Measurements from ENCODE around the gene FAM50B.
A peak's percentile ranks its signal among the peaks of the same experiment; 100 is the strongest.

Gene FAM50B

DNA sequence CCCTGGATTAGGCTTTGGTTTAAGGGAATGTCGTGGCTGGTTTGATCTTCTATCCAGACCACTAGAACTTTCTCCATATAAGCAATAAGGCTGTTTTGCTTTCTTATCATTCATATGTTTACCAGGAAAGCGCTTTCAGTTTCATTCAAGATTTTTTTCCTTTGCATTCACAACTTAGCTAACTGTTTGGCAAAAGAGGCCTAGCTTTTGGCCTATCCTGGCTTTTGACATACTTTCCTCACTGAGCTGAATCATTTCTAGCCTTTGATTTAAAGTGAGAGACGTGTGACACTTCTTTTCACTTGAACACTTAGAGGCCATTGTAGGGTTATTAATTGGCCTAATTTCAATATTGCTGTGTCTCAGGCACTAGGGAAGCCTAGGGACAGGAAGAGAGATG is 1.7 kb upstream of the FAM50B start:
- TF ChIP-seq, protein P1, sequence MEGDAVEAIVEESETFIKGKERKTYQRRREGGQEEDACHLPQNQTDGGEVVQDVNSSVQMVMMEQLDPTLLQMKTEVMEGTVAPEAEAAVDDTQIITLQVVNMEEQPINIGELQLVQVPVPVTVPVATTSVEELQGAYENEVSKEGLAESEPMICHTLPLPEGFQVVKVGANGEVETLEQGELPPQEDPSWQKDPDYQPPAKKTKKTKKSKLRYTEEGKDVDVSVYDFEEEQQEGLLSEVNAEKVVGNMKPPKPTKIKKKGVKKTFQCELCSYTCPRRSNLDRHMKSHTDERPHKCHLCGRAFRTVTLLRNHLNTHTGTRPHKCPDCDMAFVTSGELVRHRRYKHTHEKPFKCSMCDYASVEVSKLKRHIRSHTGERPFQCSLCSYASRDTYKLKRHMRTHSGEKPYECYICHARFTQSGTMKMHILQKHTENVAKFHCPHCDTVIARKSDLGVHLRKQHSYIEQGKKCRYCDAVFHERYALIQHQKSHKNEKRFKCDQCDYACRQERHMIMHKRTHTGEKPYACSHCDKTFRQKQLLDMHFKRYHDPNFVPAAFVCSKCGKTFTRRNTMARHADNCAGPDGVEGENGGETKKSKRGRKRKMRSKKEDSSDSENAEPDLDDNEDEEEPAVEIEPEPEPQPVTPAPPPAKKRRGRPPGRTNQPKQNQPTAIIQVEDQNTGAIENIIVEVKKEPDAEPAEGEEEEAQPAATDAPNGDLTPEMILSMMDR (IDR thresholded peaks at IDR 0.05; ENCODE audit: borderline replicate concordance, control extremely low read depth, extremely low read depth, insufficient read depth, missing control alignments), result no peak
- in situ Hi-C loops (cut with MboI; ENCODE audit: low sequenced_read_pairs, unreplicated experiment), result no loop called here
- DNase-seq (ENCODE audit: low spot score), result no peak

DNA sequence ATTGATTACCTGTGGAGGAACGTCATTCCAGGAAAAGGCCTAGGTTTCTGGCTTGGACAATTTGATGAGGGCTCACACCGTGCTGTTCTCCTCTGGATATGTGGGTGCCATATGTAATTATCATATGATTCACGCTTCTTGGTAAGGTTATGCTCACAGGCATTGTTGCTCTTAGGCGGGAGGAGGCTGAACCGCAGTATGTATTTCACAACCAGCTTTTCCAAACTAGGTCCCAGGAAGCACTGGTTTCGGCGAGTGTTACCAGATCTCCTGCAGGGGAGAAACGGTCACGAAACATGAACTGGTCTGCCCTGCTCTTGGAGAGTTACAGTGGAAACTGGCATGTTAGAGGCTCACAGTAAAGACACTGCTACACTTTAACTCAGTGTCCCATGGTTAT is 793 bp upstream of the FAM50B start:
- TF ChIP-seq, protein P1 (IDR thresholded peaks at IDR 0.05; ENCODE audit: borderline replicate concordance, control extremely low read depth, extremely low read depth, insufficient read depth, missing control alignments), result no peak
- DNase-seq (ENCODE audit: low spot score), result no peak
- in situ Hi-C loops (cut with MboI; ENCODE audit: low sequenced_read_pairs, unreplicated experiment), result no loop called here

DNA sequence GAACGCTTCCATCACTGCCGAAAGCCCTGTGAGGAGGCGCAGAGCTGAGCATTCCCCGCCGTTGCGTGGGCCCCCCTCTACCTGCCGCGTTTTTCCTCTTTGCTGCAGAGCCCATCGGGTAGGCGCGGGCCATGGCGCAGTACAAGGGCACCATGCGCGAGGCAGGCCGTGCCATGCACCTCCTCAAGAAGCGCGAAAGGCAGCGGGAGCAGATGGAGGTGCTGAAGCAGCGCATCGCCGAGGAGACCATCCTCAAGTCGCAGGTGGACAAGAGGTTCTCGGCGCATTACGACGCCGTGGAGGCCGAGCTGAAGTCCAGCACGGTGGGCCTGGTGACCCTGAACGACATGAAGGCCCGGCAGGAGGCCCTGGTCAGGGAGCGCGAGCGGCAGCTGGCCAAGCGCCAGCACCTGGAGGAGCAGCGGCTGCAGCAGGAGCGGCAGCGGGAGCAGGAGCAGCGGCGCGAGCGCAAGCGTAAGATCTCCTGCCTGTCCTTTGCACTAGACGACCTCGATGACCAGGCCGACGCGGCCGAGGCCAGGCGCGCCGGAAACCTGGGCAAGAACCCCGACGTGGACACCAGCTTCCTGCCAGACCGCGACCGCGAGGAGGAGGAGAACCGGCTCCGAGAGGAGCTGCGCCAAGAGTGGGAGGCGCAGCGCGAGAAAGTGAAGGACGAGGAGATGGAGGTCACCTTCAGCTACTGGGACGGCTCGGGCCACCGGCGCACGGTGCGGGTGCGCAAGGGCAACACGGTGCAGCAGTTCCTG is 693 bp downstream of the FAM50B start:
- in situ Hi-C loops (cut with MboI; ENCODE audit: low sequenced_read_pairs, unreplicated experiment), result no loop called here
- DNase-seq (ENCODE audit: low spot score), result peak; percentile 35
- TF ChIP-seq, protein P1 (IDR thresholded peaks at IDR 0.05; ENCODE audit: borderline replicate concordance, control extremely low read depth, extremely low read depth, insufficient read depth, missing control alignments), result no peak

DNA sequence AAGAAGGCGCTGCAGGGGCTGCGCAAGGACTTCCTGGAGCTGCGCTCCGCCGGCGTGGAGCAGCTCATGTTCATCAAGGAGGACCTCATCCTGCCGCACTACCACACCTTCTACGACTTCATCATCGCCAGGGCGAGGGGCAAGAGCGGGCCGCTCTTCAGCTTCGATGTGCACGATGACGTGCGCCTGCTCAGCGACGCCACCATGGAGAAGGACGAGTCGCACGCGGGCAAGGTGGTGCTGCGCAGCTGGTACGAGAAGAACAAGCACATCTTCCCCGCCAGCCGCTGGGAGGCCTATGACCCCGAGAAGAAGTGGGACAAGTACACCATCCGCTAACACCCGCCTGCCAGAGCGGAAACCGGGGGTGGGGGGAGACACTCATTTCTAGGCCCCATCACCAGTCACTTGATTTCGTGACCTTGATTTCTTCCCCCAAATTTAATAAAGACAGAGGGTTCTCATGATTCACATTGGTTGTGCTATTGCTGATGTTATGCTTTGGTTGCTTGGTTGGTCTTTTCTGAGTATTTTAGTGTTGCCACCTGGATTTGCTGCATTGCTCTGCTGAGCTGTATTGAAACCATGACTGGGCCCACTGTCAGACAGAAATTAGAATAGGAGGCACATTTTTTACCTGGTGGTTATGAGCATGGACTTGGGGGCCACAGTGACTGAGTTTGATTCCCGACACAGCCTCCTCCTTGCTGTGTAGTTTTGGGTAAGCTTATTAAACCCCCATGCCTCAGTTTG is 1.5 kb downstream of the FAM50B start:
- in situ Hi-C loops (cut with MboI; ENCODE audit: low sequenced_read_pairs, unreplicated experiment), result no loop called here
- TF ChIP-seq, protein P1 (IDR thresholded peaks at IDR 0.05; ENCODE audit: borderline replicate concordance, control extremely low read depth, extremely low read depth, insufficient read depth, missing control alignments), result no peak

DNA sequence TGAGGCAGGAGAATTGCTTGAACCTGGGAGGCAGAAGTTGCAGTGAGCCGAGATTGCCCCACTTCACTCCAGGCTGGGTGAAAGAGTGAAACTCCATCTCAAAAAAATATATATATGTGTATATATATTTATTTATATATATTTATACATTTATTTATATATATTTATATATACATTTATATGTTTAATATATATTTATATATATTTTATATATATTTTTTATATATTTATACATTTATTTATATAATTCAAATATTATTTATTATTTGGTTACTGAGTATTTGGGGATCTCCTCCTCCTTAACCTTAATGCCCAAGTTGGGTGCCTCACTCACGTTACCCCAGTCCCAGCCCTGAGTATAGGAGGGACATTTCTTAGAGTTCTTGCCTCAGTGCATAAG is 2.7 kb downstream of the FAM50B start:
- in situ Hi-C loops (cut with MboI; ENCODE audit: low sequenced_read_pairs, unreplicated experiment), result no loop called here
- no peak for DNase-seq (ENCODE audit: low spot score)
- TF ChIP-seq, protein P1 (IDR thresholded peaks at IDR 0.05; ENCODE audit: borderline replicate concordance, control extremely low read depth, extremely low read depth, insufficient read depth, missing control alignments), result no peak

More for the DNA sequence above, 1.5 kb downstream of the FAM50B start:
- peak; percentile 34 for DNase-seq (ENCODE audit: low spot score)

DNA sequence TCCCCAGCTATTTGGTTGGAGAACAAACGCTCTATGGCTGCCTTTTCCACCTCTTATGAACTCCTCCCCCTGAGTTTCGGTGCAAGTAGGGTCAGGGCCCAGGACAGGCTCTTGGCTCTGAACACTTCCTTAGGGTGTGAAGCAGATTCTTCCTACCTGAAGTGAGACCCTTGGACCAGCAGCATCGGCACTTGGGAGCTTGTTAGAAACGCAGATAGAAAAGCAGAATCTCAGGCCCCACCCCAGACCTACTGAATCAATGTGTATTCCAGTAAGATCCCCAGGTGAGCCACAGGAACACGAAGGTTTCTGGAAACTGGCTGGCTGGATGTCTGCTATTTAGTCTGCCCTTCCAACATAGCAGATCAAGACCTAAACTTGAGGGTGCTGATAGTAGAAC is 3.2 kb downstream of the FAM50B start:
- no peak for DNase-seq (ENCODE audit: low spot score)
- TF ChIP-seq, protein P1 (IDR thresholded peaks at IDR 0.05; ENCODE audit: borderline replicate concordance, control extremely low read depth, extremely low read depth, insufficient read depth, missing control alignments), result no peak
- in situ Hi-C loops (cut with MboI; ENCODE audit: low sequenced_read_pairs, unreplicated experiment), result no loop called here
